Frontal cortex (tissue), 4 donors: Measurements from ENCODE around the gene AK9. TPM values are rescaled to one million over a fixed set of nuclear protein-coding genes. Genes with fewer than 3 reads are reported as not detected.
A peak's percentile ranks its signal among the peaks of the same experiment; 100 is the strongest.
"Not testable (repeated sequence)": the region's sequence is repeated elsewhere in the genome, so short reads cannot be mapped to it uniquely, and the experiment has no call there.

Experiments
- DNase-seq, 2 donors: peaks; one replicate each; pipeline ENCODE4 v3.0.0; 2012; ENCODE audit warnings: low spot score in 2 of 2
- FAIRE-seq: peaks from 2 replicates; lab custom pipeline; 2012; peaks lifted over from hg19 to GRCh38; lab: Jason Lieb, UNC
- total RNA-seq: library from RNA; depleted of rRNA; stranded (reverse); fragments of >200 nt; gene quantifications from one replicate; pipeline ENCODE4 v1.2.3, GENCODE V29; 2014
- donor health status: control.
- donor health status: control.
- donor health status: control.

AK9 gene
- total RNA-seq, 1 donor from 2014 or later = 80.3 TPM

DNA sequence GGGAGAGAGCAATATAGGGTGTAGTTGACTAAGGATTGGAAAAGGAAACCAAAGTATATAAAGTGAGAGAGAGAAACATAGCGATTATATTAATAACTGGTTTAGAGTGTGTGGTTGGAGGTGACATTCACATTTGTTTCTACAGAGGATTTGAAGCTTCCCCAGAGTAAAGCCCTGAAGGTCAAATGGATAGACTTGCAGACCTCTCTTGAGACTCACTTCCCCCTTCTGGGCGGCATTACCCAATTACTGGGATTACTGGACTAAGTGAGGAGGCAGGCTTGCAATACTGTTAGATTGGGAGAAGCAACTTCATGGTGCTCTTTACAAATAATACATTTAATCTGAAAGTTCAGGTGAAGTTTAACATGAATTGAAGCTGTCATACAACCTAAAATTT lies 10.8 kb upstream of the AK9 start:
- no peak for FAIRE-seq

DNA sequence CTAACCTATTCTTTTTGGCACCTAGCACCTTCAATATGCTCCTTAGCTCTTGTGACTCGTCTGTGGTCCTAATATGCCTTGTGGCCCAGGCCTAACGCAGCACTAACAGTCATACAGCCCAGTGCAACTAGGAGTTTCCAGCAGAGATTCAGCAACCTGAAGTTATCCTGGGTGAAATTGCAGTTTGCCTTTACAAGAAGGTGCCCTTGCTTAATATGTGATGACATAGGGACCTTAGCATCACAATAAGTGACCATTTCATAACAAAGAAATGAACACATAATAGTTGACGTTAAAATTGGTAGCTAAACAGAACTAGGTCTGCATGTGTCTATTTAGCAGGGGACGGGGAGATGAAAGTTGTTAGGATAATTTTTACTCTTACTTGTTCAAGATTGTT lies 10.2 kb upstream of the AK9 start:
- FAIRE-seq = no peak
- DNase-seq = no peak

More for the DNA sequence above, 10.8 kb upstream of the AK9 start:
- DNase-seq = no peak

DNA sequence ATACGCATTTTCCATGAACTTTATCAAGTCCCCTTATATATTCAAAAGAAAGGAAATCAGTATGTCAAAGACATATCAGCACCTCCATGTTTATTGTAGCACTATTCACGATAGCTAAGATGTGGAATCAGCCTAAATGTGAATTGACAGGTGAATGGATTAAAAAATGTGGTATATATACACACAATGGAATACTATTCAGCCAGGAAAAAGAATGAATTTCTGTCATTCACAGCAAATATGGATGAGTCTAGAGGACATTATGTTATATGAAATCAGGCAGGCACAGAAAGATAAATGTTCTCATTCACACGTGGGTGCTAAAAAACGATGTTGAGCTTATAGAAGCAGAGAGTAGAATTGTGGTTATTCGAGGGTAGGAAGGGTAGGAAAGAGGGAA lies 5.4 kb upstream of the AK9 start:
- FAIRE-seq (no peak), DNase-seq (no peak)

DNA sequence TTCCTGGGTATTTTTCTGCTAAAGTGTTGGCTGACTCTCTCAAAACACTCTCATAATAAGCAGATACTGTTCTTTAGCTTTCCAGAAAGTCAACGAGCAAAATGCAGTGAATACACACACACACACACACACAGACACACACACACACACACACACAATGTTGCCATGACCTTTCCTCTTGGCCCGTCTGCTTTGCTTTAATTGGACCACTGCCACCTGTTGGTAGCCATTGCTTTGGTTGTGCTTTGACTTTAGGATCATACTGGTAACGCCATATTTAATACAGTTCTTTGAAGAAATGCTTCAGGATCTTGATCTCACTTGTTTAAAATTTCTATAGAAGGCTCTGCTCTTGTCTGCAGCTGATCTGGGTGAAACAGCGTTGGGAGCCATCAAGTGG lies 4.5 kb upstream of the AK9 start:
- DNase-seq = no peak
- no peak for FAIRE-seq

GRCh38 chr6:109693111-109693510 lies 2.1 kb upstream of the AK9 start:
- DNase-seq (no peak), FAIRE-seq (no peak)

GRCh38 chr6:109690373-109690736 lies 647 bp downstream of the AK9 start:
- FAIRE-seq = no peak

GRCh38 chr6:109687271-109687761 lies 3.7 kb downstream of the AK9 start:
- DNase-seq (no peak), FAIRE-seq (no peak)

More at GRCh38 chr6:109690373-109690736, 647 bp downstream of the AK9 start:
- peak in 1 of 2 donors; percentile 31 for DNase-seq

- FAIRE-seq (no peak), DNase-seq (peak in 1 of 2 donors; percentile 8)
Measured at GRCh38 chr6:109686566-109687265, 4.3 kb downstream of the AK9 start.

GRCh38 chr6:109678661-109679505 lies 12.1 kb downstream of the AK9 start:
- not testable (repeated sequence) for DNase-seq, FAIRE-seq

DNA sequence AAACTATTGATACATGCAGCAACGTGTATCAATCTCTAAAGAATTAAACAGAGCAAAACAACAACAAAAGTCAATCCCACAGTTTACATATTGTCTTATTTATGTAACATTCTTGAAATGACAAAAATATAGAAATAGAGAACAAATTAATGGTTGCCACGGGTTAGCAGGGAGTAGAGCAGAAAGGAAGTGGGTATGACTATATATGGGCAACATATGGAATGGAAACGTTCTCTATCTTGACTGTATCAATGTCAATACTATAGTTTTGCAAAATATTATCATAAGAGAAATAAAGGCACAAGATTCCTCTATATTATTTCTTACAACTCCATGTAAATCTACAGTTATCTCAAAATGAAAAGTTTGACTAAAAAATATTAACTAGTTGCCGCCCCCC lies 12.8 kb downstream of the AK9 start:
- no peak for FAIRE-seq
- DNase-seq = no peak

- FAIRE-seq (no peak), DNase-seq (no peak)
Measured at GRCh38 chr6:109676724-109677123, 14.3 kb downstream of the AK9 start.

DNA sequence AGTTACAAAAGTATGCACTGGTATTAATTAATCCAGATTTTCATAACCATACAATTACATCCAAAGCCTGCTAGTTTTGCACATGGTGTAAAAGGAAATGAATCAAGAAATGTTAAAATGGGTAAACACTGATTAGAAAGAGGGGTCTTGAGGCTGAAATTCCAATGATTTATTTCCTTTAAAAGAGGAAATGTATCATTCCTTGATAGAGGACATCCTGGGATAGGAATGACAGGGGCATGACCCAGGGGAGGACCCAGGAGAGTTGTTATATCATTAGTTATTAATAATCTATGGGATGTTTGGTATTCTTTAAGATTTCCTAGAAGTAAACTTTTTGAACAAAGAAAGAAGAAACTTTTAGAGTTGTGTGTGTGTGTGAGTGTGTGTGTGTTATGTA lies 18.2 kb downstream of the AK9 start:
- FAIRE-seq (no peak), DNase-seq (no peak)

DNA sequence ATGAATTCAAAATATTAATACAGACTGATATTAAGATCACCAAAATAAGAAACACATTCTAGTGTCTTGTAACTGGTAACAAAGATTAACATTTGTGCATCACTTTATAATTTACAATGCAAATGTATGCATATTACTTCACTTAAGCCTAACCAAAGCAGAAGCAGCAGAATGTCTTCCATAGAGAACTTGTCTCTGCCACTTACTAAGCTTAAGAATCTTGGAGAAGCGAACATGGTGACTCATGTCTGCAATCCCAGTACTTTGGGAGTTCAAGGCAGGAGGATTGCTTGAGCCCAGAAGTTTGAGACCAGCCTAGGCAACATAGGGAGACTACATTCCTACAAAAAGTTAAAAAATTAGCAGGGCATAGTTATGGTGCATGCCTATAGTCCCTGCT lies 18.8 kb downstream of the AK9 start:
- FAIRE-seq (no peak), DNase-seq (no peak)

DNA sequence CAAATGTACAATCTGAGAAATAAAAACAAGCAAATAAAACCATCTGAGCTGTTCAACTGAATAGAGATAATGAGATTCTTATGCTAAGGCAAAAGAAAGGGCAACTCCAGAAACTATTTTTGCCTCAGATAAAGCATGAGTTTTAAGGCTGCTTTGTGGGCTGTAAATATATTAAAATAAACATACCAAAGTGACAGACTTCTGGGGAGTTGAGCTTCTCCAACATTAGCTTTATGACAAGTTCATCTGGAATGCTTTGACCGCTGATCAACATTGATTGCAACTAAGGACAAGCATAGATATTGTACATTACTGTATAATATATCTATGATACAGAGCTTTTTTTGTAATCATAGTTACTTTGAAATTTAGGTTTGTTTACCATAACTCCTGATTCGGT lies 19.3 kb downstream of the AK9 start:
- DNase-seq = no peak
- no peak for FAIRE-seq

- no peak for FAIRE-seq
- DNase-seq = no peak
Measured at GRCh38 chr6:109669811-109670210, 21.2 kb downstream of the AK9 start.

- FAIRE-seq (no peak), DNase-seq (no peak)
Measured at GRCh38 chr6:109662192-109662591, 28.8 kb downstream of the AK9 start.

DNA sequence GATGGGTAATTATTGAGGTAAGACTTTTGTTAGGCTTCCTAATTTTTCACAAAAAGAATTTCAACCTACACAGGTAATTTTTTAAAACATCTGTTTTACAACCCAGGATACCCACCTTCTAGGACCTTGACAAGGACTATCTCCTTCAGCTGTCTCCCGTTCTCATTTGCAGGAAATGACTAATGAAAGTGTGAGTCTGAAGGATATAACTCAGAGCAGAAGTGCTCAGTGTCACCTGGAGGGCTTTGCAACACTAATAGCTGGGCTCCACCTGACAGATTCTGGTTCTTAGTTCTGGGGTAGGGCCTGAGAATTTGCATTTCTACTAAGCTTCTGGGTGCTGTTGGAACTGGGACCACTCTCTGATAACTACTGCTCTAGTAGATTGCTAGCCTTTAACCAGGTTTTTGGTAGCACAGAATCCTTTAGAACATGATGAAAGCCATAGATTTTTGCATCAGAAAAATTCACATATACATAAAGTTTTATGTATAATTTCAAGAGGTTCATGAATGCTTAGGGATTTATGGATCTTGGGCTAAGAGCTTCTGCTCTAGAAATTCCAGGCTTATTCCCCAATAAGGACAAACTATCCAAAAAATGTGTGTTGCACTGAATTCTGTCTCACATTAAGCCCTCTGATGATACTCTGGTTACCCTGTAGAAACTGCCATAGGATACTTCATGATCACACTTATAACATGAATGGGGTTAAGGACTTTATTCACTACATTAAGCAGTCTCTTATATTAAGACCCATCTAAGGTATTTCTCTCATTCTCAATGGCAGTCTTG lies 30.3 kb downstream of the AK9 start:
- FAIRE-seq = no peak
- DNase-seq = no peak

DNA sequence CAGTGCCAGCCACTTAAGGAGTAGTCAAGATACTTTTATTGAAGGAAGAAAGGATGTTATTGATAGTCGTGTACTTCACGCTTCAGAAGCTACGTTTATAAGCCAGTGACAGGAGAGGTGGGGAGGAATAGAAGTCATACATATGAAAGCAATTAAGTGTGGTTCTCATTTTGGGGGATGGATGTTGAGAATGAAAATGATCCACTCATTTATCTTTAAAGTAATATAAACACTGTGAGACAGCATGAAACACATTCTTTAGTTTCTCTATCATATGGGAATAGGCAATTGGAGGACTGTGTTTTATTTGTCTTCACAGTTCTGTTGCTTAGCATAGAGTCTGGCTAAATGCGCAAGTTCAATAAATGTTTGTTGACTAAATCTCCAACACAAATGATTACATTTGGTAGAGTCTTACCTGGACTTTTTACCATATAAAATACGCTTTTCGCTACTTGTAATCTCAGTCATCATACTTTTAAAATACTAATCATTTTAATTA lies 35.2 kb downstream of the AK9 start:
- FAIRE-seq (no peak), DNase-seq (no peak)

DNA sequence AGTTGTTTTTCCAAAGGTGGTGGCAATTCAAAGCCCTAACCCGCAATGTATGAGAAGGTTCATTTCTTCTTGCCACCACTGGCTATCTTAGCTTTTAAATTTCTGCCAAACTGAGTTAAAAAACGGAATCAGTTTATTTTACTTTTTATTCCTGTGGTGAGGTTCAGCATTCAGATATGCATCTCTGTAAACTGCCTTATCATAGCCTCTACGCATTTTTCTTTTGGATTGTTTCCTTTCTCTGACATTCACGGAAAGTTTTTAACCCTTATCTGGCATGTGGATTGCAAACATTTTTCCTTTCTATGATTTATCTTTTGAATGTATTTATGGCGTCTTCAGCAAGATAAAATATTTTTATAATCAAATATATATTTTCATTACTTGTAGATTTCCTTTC lies 37.7 kb downstream of the AK9 start:
- no peak for DNase-seq
- FAIRE-seq = no peak

- no peak for FAIRE-seq
- DNase-seq = no peak
Measured at GRCh38 chr6:109644131-109644530, 46.9 kb downstream of the AK9 start.
